ENCODE results near the gene OSBPL8. TPM values are rescaled to one million over a fixed set of nuclear protein-coding genes. Genes with fewer than 3 reads are reported as not detected.

OSBPL8 gene
- total and polyA plus RNA-seq, 9 of the 15 experiments (the other 6 are each of a cell fraction or from before 2014, with no cell fraction given): 17.4 to 82.7 (median 42.8) TPM

DNA sequence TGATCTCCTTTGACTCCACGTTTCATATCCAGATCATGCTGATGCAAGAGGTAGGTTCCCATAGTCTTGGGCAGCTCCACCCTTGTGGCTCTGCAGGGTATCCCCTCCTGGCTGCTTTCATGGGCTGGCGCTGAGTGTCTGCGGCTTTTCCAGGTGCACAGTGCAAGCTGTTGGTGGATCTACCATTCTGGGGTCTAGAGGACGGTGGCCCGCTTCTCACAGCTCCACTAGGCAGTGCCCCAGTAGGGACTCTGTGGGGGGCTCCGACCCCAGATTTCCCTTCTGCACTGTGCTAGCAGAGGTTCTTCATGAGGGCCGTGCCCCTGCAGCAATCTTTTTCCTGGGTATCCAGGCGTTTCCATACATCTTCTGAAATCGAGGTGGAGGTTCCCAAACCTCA lies 199.3 kb downstream of the OSBPL8 start (continued):
- TF ChIP-seq ZNF408 (CRISPR knock-in tag; IDR thresholded peaks at IDR 0.05; ENCODE audit: low read depth): no peak
- no peak for TF ChIP-seq HMGN3 (IDR thresholded peaks at IDR 0.05; ENCODE audit: borderline replicate concordance, extremely low read depth, insufficient read length, low read depth, low read length)
- TF ChIP-seq ZSCAN29 (IDR thresholded peaks at IDR 0.05): no peak
- no peak for TF ChIP-seq ARNT (IDR thresholded peaks at IDR 0.05)

GRCh38 chr12:76356071-76356470 lies 203.5 kb downstream of the OSBPL8 start:
- H3K27me3 ChIP-seq (ENCODE audit: control insufficient read depth in 2 of 2, insufficient read depth in 2 of 2, low read length in 2 of 2): no peaks in the 10 kb centered on the region
- in situ Hi-C loops (cut with MboI): no loop called here
- FAIRE-seq (no peak), DNase-seq (ENCODE audit: extremely low read depth in 1 of 4, low spot score in 3 of 4) (no peak), ATAC-seq (no peak)
- no peak overlapping the region for H2AFZ ChIP-seq (ENCODE audit: low read depth, low read length)
- 75% methylated on average over 1 of the region's 1 CpG for WGBS (ENCODE audit: insufficient coverage, low coverage, missing lambda C conversion rate)
- H3K4me3 ChIP-seq: no peak overlapping the region
- no peaks in the 10 kb centered on the region for H3K9me1 ChIP-seq (ENCODE audit: control insufficient read depth, insufficient read depth, low read length)
- H3K9me3 ChIP-seq (replicated peaks; ENCODE audit: control insufficient read depth, insufficient read depth, low read depth, low read length): no peaks in the 10 kb centered on the region
- H3K36me3 ChIP-seq (ENCODE audit: control insufficient read depth, insufficient read depth, low read length): peaks cover 26% of the 10 kb centered on the region; the same call in 2 of the 3 replicates
- H3K27ac ChIP-seq (ENCODE audit: extremely low read depth, low read depth, low read length): no peak overlapping the region
- TF ChIP-seq FOXA3 (CRISPR knock-in tag; conservative IDR thresholded peaks at IDR 0.05 in 1 of 2, IDR thresholded peaks at IDR 0.05 in 1 of 2): no peak
- no peak for TF ChIP-seq ELK1 (CRISPR knock-in tag; IDR thresholded peaks at IDR 0.05)
- TF ChIP-seq ERF (CRISPR knock-in tag; IDR thresholded peaks at IDR 0.05): no peak
- TF ChIP-seq RB1 (IDR thresholded peaks at IDR 0.05; ENCODE audit: low read depth): no peak
- no peak for TF ChIP-seq ATF1 (CRISPR knock-in tag; IDR thresholded peaks at IDR 0.05)
- TF ChIP-seq ATF1 (tag; IDR thresholded peaks at IDR 0.05): no peak
- TF ChIP-seq STAT5B (CRISPR knock-in tag; IDR thresholded peaks at IDR 0.05): no peak
- no peak for TF ChIP-seq PURB (CRISPR knock-in tag; IDR thresholded peaks at IDR 0.05; ENCODE audit: low read depth)
- no peak overlapping the region for H3K4me2 ChIP-seq (ENCODE audit: insufficient read depth, low read length)
- ChIA-PET POLR2A (no interaction called here), CTCF (ENCODE audit: low intra/inter-chr PET ratio) (no interaction called here)
- intact Hi-C loops (cut with micrococcal nuclease): no loop called here
- H4K20me1 ChIP-seq (replicated peaks; ENCODE audit: control insufficient read depth, insufficient read depth, low read length): no peaks in the 10 kb centered on the region
- no peak overlapping the region for H3K9ac ChIP-seq (ENCODE audit: insufficient read depth in 1 of 2, low read depth in 2 of 2, low read length in 2 of 2)
- H3K4me1 ChIP-seq (replicated peaks in 1 of 2; ENCODE audit: control insufficient read depth in 2 of 2, insufficient read depth in 2 of 2, low read length in 2 of 2): no peaks in the 10 kb centered on the region
- no peaks in the 10 kb centered on the region for H3K79me2 ChIP-seq (ENCODE audit: control insufficient read depth, insufficient read depth, low read length)
- no TSS peak for BruUV-seq (replicated peaks)
